GM23338 (cell line): ENCODE measurements around the gene ID2.

Experiments used
- CREB1 ChIP-seq: fragments of 250-450 bp; sonication (Bioruptor Pico); IDR thresholded peaks from 2 replicates; pipeline ENCODE4 v1.5.0; 2020; ENCODE audit warnings: low read depth, mild to moderate bottlenecking, moderate library complexity
- CTCF ChIP-seq, 2 experiments: fragments of 200-600 bp in 1 of 2; sonication (generic) in 1 of 2; conservative IDR thresholded peaks; 2 replicates each; pipeline versions ENCODE4 v1.5.1 to v1.6.1; 2016 to 2017; ENCODE audit warnings: antibody characterized with exemption in 2 of 2, low read depth in 2 of 2, mild to moderate bottlenecking in 2 of 2, moderate library complexity in 1 of 2
- ETS1 ChIP-seq: IDR thresholded peaks from 2 replicates; pipeline ENCODE4 v1.6.1; 2016; ENCODE audit warnings: antibody characterized with exemption
- EZH2 ChIP-seq: fragments of 200-600 bp; sonication (generic); IDR thresholded peaks from one replicate; pipeline ENCODE4 v1.8.0; 2017; ENCODE audit warnings: antibody characterized with exemption, mild to moderate bottlenecking, low read depth; ENCODE audit not compliant: unreplicated experiment
- EZH2phosphoT487 ChIP-seq: fragments of 200-600 bp; sonication (generic); IDR thresholded peaks from one replicate; pipeline ENCODE4 v1.8.1; 2018; ENCODE audit warnings: antibody characterized with exemption; ENCODE audit not compliant: unreplicated experiment
- JUNB ChIP-seq: IDR thresholded peaks from one replicate; pipeline ENCODE4 v1.6.1; 2016; ENCODE audit warnings: antibody characterized with exemption; ENCODE audit not compliant: unreplicated experiment
- NANOG ChIP-seq: IDR thresholded peaks from 2 replicates; pipeline ENCODE4 v1.6.1; 2016; ENCODE audit warnings: antibody characterized with exemption, borderline replicate concordance
- POLR2AphosphoS5 ChIP-seq: IDR thresholded peaks from 2 replicates; pipeline ENCODE4 v1.6.1; 2016; ENCODE audit warnings: antibody characterized with exemption, low read depth
- STAT1 ChIP-seq: IDR thresholded peaks from one replicate; pipeline ENCODE4 v1.6.1; 2016; ENCODE audit warnings: antibody characterized with exemption; ENCODE audit not compliant: unreplicated experiment
- ZNF114 ChIP-seq: fragments of 250-450 bp; sonication (Bioruptor Pico); IDR thresholded peaks from 2 replicates; pipeline ENCODE4 v1.5.0; 2020; ENCODE audit warnings: mild to moderate bottlenecking, moderate library complexity
- ZNF331 ChIP-seq: fragments of 250-450 bp; sonication (Bioruptor Pico); IDR thresholded peaks from 2 replicates; pipeline ENCODE4 v1.5.0; 2020; ENCODE audit warnings: low read depth, mild to moderate bottlenecking, moderate library complexity
- TF ChIP-seq, protein P1 (sequence below): IDR thresholded peaks from one replicate; pipeline ENCODE4 v1.6.1; 2018; ENCODE audit warnings: antibody characterized with exemption; ENCODE audit not compliant: unreplicated experiment
- TF ChIP-seq, protein P2 (sequence below): fragments of 250-450 bp; sonication (Bioruptor Pico); IDR thresholded peaks from 2 replicates; pipeline ENCODE4 v1.5.0; 2020; ENCODE audit warnings: mild to moderate bottlenecking, moderate library complexity

DNA sequence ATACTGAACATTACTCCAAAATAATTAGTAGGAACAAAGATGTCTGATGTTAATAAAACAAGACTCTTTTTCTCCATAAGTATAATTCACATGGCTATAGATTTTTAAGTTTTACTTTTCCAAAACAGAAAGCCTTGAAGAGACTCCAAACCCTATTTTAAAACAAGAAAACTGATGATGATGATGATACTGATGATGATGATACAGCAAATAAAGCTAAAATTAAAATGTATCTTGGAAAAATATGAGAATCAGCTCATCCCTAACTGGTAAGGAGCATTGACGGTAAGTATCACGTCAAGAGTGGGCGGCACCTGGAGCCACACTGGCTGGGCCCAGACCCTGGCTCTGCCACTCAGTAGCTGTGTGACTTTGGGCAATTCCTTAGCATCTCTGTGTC lies 39.6 kb downstream of the ID2 start:
- TF ChIP-seq JUNB (no peak), CTCF (conservative IDR thresholded peaks at IDR 0.05; ENCODE audit: low read depth in 2 of 2) (no peak), EZH2 (no peak), ZNF331 (CRISPR knock-in tag) (no peak), NANOG (no peak), POLR2AphosphoS5 (no peak), EZH2phosphoT487 (no peak), ZNF114 (CRISPR knock-in tag) (no peak), CREB1 (CRISPR knock-in tag) (no peak), ETS1 (no peak), STAT1 (no peak)
- TF ChIP-seq, protein P1, sequence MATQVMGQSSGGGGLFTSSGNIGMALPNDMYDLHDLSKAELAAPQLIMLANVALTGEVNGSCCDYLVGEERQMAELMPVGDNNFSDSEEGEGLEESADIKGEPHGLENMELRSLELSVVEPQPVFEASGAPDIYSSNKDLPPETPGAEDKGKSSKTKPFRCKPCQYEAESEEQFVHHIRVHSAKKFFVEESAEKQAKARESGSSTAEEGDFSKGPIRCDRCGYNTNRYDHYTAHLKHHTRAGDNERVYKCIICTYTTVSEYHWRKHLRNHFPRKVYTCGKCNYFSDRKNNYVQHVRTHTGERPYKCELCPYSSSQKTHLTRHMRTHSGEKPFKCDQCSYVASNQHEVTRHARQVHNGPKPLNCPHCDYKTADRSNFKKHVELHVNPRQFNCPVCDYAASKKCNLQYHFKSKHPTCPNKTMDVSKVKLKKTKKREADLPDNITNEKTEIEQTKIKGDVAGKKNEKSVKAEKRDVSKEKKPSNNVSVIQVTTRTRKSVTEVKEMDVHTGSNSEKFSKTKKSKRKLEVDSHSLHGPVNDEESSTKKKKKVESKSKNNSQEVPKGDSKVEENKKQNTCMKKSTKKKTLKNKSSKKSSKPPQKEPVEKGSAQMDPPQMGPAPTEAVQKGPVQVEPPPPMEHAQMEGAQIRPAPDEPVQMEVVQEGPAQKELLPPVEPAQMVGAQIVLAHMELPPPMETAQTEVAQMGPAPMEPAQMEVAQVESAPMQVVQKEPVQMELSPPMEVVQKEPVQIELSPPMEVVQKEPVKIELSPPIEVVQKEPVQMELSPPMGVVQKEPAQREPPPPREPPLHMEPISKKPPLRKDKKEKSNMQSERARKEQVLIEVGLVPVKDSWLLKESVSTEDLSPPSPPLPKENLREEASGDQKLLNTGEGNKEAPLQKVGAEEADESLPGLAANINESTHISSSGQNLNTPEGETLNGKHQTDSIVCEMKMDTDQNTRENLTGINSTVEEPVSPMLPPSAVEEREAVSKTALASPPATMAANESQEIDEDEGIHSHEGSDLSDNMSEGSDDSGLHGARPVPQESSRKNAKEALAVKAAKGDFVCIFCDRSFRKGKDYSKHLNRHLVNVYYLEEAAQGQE, result no peak
- TF ChIP-seq, protein P2, sequence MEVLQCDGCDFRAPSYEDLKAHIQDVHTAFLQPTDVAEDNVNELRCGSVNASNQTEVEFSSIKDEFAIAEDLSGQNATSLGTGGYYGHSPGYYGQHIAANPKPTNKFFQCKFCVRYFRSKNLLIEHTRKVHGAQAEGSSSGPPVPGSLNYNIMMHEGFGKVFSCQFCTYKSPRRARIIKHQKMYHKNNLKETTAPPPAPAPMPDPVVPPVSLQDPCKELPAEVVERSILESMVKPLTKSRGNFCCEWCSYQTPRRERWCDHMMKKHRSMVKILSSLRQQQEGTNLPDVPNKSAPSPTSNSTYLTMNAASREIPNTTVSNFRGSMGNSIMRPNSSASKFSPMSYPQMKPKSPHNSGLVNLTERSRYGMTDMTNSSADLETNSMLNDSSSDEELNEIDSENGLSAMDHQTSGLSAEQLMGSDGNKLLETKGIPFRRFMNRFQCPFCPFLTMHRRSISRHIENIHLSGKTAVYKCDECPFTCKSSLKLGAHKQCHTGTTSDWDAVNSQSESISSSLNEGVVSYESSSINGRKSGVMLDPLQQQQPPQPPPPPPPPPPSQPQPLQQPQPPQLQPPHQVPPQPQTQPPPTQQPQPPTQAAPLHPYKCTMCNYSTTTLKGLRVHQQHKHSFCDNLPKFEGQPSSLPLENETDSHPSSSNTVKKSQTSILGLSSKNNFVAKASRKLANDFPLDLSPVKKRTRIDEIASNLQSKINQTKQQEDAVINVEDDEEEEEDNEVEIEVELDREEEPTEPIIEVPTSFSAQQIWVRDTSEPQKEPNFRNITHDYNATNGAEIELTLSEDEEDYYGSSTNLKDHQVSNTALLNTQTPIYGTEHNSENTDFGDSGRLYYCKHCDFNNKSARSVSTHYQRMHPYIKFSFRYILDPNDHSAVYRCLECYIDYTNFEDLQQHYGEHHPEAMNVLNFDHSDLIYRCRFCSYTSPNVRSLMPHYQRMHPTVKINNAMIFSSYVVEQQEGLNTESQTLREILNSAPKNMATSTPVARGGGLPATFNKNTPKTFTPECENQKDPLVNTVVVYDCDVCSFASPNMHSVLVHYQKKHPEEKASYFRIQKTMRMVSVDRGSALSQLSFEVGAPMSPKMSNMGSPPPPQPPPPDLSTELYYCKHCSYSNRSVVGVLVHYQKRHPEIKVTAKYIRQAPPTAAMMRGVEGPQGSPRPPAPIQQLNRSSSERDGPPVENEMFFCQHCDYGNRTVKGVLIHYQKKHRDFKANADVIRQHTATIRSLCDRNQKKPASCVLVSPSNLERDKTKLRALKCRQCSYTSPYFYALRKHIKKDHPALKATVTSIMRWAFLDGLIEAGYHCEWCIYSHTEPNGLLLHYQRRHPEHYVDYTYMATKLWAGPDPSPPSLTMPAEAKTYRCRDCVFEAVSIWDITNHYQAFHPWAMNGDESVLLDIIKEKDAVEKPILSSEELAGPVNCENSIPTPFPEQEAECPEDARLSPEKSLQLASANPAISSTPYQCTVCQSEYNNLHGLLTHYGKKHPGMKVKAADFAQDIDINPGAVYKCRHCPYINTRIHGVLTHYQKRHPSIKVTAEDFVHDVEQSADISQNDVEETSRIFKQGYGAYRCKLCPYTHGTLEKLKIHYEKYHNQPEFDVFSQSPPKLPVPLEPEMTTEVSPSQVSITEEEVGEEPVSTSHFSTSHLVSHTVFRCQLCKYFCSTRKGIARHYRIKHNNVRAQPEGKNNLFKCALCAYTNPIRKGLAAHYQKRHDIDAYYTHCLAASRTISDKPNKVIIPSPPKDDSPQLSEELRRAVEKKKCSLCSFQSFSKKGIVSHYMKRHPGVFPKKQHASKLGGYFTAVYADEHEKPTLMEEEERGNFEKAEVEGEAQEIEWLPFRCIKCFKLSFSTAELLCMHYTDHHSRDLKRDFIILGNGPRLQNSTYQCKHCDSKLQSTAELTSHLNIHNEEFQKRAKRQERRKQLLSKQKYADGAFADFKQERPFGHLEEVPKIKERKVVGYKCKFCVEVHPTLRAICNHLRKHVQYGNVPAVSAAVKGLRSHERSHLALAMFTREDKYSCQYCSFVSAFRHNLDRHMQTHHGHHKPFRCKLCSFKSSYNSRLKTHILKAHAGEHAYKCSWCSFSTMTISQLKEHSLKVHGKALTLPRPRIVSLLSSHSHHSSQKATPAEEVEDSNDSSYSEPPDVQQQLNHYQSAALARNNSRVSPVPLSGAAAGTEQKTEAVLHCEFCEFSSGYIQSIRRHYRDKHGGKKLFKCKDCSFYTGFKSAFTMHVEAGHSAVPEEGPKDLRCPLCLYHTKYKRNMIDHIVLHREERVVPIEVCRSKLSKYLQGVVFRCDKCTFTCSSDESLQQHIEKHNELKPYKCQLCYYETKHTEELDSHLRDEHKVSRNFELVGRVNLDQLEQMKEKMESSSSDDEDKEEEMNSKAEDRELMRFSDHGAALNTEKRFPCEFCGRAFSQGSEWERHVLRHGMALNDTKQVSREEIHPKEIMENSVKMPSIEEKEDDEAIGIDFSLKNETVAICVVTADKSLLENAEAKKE (CRISPR knock-in tag), result no peak
